ENCODE data around the gene VMO1. TPM values are rescaled to one million over a fixed set of nuclear protein-coding genes. Genes with fewer than 3 reads are reported as not detected.

VMO1 gene
- total RNA-seq, 1 donor from 2014 or later, result 0.62 TPM

Other genes with a start within 250 kb of the VMO1 start
- gene MYBBP1A, start 231.0 kb downstream of the VMO1 start, total RNA-seq, result 28.5 TPM
- gene GGT6, start 225.8 kb downstream of the VMO1 start, total RNA-seq, result not detected
- gene SMTNL2, start 201.8 kb downstream of the VMO1 start, total RNA-seq, result 3.7 TPM
- gene ALOX15, start 144.7 kb downstream of the VMO1 start, total RNA-seq, result not detected
- gene PELP1, start 82.2 kb downstream of the VMO1 start, total RNA-seq, result 33.5 TPM
- gene ARRB2, start 75.7 kb downstream of the VMO1 start, total RNA-seq, result 10.5 TPM
- gene MED11, start 54.9 kb downstream of the VMO1 start, total RNA-seq, result 5.6 TPM
- gene ZMYND15, start 46.5 kb downstream of the VMO1 start, total RNA-seq, result 0.31 TPM
- 1.2 TPM for gene CXCL16, start 46.4 kb downstream of the VMO1 start, total RNA-seq
- gene TM4SF5, start 14.5 kb downstream of the VMO1 start, total RNA-seq, result not detected
- gene GLTPD2, start 2.6 kb upstream of the VMO1 start, total RNA-seq, result not detected
- gene PSMB6, start 9.8 kb upstream of the VMO1 start, total RNA-seq, result 64.4 TPM
- 6.1 TPM for gene PLD2, start 20.8 kb upstream of the VMO1 start, total RNA-seq
- gene MINK1, start 47.0 kb upstream of the VMO1 start, total RNA-seq, result 18.4 TPM
- gene C17orf107, start 113.2 kb upstream of the VMO1 start, total RNA-seq, result 6.9 TPM
- 0.62 TPM for gene CHRNE, start 116.7 kb upstream of the VMO1 start, total RNA-seq
- not detected for gene GP1BA, start 145.9 kb upstream of the VMO1 start, total RNA-seq
- 44.6 TPM for gene SLC25A11, start 153.7 kb upstream of the VMO1 start, total RNA-seq
- 10.3 TPM for gene RNF167, start 153.9 kb upstream of the VMO1 start, total RNA-seq
- gene PFN1, start 162.2 kb upstream of the VMO1 start, total RNA-seq, result 53.0 TPM
- gene ENO3, start 164.8 kb upstream of the VMO1 start, total RNA-seq, result 2.3 TPM
- 21.1 TPM for gene SPAG7, start 181.5 kb upstream of the VMO1 start, total RNA-seq
- 5.1 TPM for gene CAMTA2, start 201.3 kb upstream of the VMO1 start, total RNA-seq
- gene INCA1, start 211.2 kb upstream of the VMO1 start, total RNA-seq, result 0.31 TPM
- gene KIF1C, start 211.6 kb upstream of the VMO1 start, total RNA-seq, result 12.5 TPM
- not detected for gene SLC52A1, start 249.1 kb upstream of the VMO1 start, total RNA-seq

Measured in occipital lobe (tissue), 1 donor.